SU-DHL-6 (cell line): Measurements from ENCODE around the gene LKAAEAR1.

Experiments
- EZH2phosphoT487 ChIP-seq: fragments of 200-600 bp; sonication (generic), shearing (Covaris generic); conservative IDR thresholded peaks from 2 replicates; pipeline ENCODE4 v1.6.1; 2018; ENCODE audit warnings: mild to moderate bottlenecking, antibody characterized with exemption, low read length, moderate library complexity, mixed read lengths
- TF ChIP-seq, protein P1 (sequence below): fragments of 200-600 bp; sonication (generic); IDR thresholded peaks from one replicate; pipeline ENCODE4 v1.5.1; 2017; ENCODE audit warnings: antibody characterized with exemption, mild to moderate bottlenecking, low read length, moderate library complexity; ENCODE audit not compliant: insufficient read depth, poor library complexity, severe bottlenecking

GRCh38 chr20:64074963-64075362 is 9.2 kb downstream of the LKAAEAR1 start:
- TF ChIP-seq, protein P1, sequence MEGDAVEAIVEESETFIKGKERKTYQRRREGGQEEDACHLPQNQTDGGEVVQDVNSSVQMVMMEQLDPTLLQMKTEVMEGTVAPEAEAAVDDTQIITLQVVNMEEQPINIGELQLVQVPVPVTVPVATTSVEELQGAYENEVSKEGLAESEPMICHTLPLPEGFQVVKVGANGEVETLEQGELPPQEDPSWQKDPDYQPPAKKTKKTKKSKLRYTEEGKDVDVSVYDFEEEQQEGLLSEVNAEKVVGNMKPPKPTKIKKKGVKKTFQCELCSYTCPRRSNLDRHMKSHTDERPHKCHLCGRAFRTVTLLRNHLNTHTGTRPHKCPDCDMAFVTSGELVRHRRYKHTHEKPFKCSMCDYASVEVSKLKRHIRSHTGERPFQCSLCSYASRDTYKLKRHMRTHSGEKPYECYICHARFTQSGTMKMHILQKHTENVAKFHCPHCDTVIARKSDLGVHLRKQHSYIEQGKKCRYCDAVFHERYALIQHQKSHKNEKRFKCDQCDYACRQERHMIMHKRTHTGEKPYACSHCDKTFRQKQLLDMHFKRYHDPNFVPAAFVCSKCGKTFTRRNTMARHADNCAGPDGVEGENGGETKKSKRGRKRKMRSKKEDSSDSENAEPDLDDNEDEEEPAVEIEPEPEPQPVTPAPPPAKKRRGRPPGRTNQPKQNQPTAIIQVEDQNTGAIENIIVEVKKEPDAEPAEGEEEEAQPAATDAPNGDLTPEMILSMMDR, result no peak
- TF ChIP-seq EZH2phosphoT487, result no peak
